Measurements from ENCODE around the gene CHRND. TPM values are rescaled to one million over a fixed set of nuclear protein-coding genes. Genes with fewer than 3 reads are reported as not detected.

The CHRND gene
- total and polyA plus RNA-seq, 8 donors, result 0.07 to 0.22 (median 0.12) TPM; not detected in 5

GRCh38 chr2:232494542-232494941 is 31.4 kb upstream of the CHRND start:
- no peak for FAIRE-seq
- Histone ChIP-seq H3K9me3 (no peaks in the 10 kb centered on the region), H3K4me3 (no peak overlapping the region), H3K36me3 (no peaks in the 10 kb centered on the region), H3K4me1 (no peaks in the 10 kb centered on the region), H3K27me3 (no peaks in the 10 kb centered on the region), H3K27ac (no peak overlapping the region)
- intact Hi-C loops (cut with DNase I), result no loop called here
- 89 to 99% methylated on average over 5 of the region's 5 CpGs for WGBS, 2 donors
- ATAC-seq, result no peak
- DNase-seq, result no peak
- TF ChIP-seq CTCF (IDR thresholded peaks at IDR 0.05), result no peak

GRCh38 chr2:232495292-232495691 is 30.7 kb upstream of the CHRND start:
- ATAC-seq, result no peak
- Histone ChIP-seq H3K27ac (no peak overlapping the region), H3K9me3 (no peaks in the 10 kb centered on the region), H3K4me1 (no peaks in the 10 kb centered on the region), H3K4me3 (no peak overlapping the region), H3K36me3 (no peaks in the 10 kb centered on the region), H3K27me3 (no peaks in the 10 kb centered on the region)
- no peak for DNase-seq
- TF ChIP-seq CTCF (IDR thresholded peaks at IDR 0.05), result no peak
- 79 to 83% methylated on average over 7 of the region's 7 CpGs for WGBS, 2 donors
- no peak for FAIRE-seq
- intact Hi-C loops (cut with DNase I), result no loop called here

- H3K9me3 ChIP-seq, result no peaks in the 10 kb centered on the region
- no peaks in the 10 kb centered on the region for H3K36me3 ChIP-seq
- no peak for ATAC-seq
- peaks cover 0 to 7% (median 4%) of the 10 kb centered on the region in 3 donors for H3K4me1 ChIP-seq
- TF ChIP-seq CTCF (IDR thresholded peaks at IDR 0.05), result no peak
- H3K27ac ChIP-seq, result no peak overlapping the region
- H3K4me3 ChIP-seq, result no peak overlapping the region
- WGBS, 2 donors, result 68 to 77% methylated on average over 18 to 20 of the region's 20 CpGs
- H3K27me3 ChIP-seq, result no peaks in the 10 kb centered on the region
- no peak for DNase-seq
- intact Hi-C loops (cut with DNase I), result no loop called here
- FAIRE-seq, result no peak
Observed at GRCh38 chr2:232496501-232497270, 29.3 kb upstream of the CHRND start.

GRCh38 chr2:232497348-232497747 is 28.6 kb upstream of the CHRND start:
- 84 to 87% methylated on average over 13 of the region's 13 CpGs for WGBS, 2 donors
- FAIRE-seq, result no peak

More at GRCh38 chr2:232497348-232497747, 28.6 kb upstream of the CHRND start:
- H3K4me1 ChIP-seq, result peaks cover 0 to 9% (median 7%) of the 10 kb centered on the region in 3 donors
- DNase-seq (no peak), ATAC-seq (no peak)
- H3K36me3 ChIP-seq, result no peaks in the 10 kb centered on the region
- H3K27ac ChIP-seq, result no peak overlapping the region
- H3K4me3 ChIP-seq, result no peak overlapping the region
- no peaks in the 10 kb centered on the region for H3K9me3 ChIP-seq
- H3K27me3 ChIP-seq, result no peaks in the 10 kb centered on the region
- TF ChIP-seq CTCF (IDR thresholded peaks at IDR 0.05), result no peak
- intact Hi-C loops (cut with DNase I), result no loop called here

All from pancreas (tissue), 10 donors.